Activated T-cell treated with anti-CD3 and anti-CD28 coated beads, Interleukin-2, amount 50 U/mL, for 4 hours (primary cell): Measurements from ENCODE around the gene INKA1. TPM values are rescaled to one million over a fixed set of nuclear protein-coding genes. Genes with fewer than 3 reads are reported as not detected.

ENCODE experiments used
- total RNA-seq, 3 donors: library from RNA; stranded (reverse); gene quantifications; one replicate each; pipeline ENCODE4 v1.2.1, GENCODE V29; 2021

INKA1 gene
- total RNA-seq, 3 donors from 2014 or later = 1.4 to 1.8 (median 1.4) TPM

Other genes with a start within 250 kb of the INKA1 start
- gene BSN, start 248.8 kb upstream of the INKA1 start, total RNA-seq = under 1 TPM; 0.30 to 0.86 (median 0.40) TPM
- 100 to 1,000 TPM; 129 to 183 (median 171) TPM for gene APEH, start 128.9 kb upstream of the INKA1 start, total RNA-seq
- gene MST1, start 113.8 kb upstream of the INKA1 start, total RNA-seq = 1 to 10 TPM; 4.1 to 5.7 (median 4.7) TPM
- 10 to 100 TPM; 34.0 to 41.4 (median 35.4) TPM for gene RNF123, start 113.7 kb upstream of the INKA1 start, total RNA-seq
- under 1 TPM in 1 of 3 donors, not detected in 2; 0.11 TPM for gene AMIGO3, start 83.6 kb upstream of the INKA1 start, total RNA-seq
- 10 to 100 TPM; 67.0 to 71.8 (median 67.4) TPM for gene GMPPB, start 79.3 kb upstream of the INKA1 start, total RNA-seq
- gene IP6K1, start 16.7 kb upstream of the INKA1 start, total RNA-seq = 10 to 100 TPM; 37.2 to 39.0 (median 38.2) TPM
- gene CDHR4, start 3.4 kb upstream of the INKA1 start, total RNA-seq = not detected
- gene UBA7, start 10.7 kb downstream of the INKA1 start, total RNA-seq = 10 to 100 TPM; 27.7 to 28.7 (median 27.8) TPM
- gene TRAIP, start 53.3 kb downstream of the INKA1 start, total RNA-seq = 10 to 100 TPM; 12.1 to 19.1 (median 12.6) TPM
- 1 to 10 TPM; 1.4 to 3.2 (median 1.7) TPM for gene CAMKV, start 66.6 kb downstream of the INKA1 start, total RNA-seq
- under 1 TPM; 0.38 to 0.76 (median 0.57) TPM for gene MST1R, start 100.6 kb downstream of the INKA1 start, total RNA-seq
- gene MON1A, start 126.5 kb downstream of the INKA1 start, total RNA-seq = 10 to 100 TPM; 14.2 to 18.0 (median 14.3) TPM
- gene RBM6, start 136.9 kb downstream of the INKA1 start, total RNA-seq = 10 to 100 TPM; 62.4 to 74.2 (median 65.9) TPM